Measurements from ENCODE around the gene RNF213. TPM values are rescaled to one million over a fixed set of nuclear protein-coding genes. Genes with fewer than 3 reads are reported as not detected.

Gene RNF213
- total RNA-seq, 2 donors from 2014 or later, result 150 to 174 TPM

- TF ChIP-seq CTCF (IDR thresholded peaks at IDR 0.05), result no peak
- no peak for ATAC-seq (ENCODE audit: insufficient number of reproducible peaks, low FRiP score, low read depth)
Measured at GRCh38 chr17:80268427-80268826, 7.8 kb downstream of the RNF213 start.

GRCh38 chr17:80269405-80269807 is 8.8 kb downstream of the RNF213 start:
- H3K4me1 ChIP-seq (ENCODE audit: control insufficient read depth in 1 of 2, low read depth in 2 of 2), result peaks cover 0 to 4% of the 10 kb centered on the region in 2 donors
- no peaks in the 10 kb centered on the region for H3K27me3 ChIP-seq (replicated peaks; ENCODE audit: insufficient read depth)
- no peak for ATAC-seq (ENCODE audit: insufficient number of reproducible peaks, low FRiP score, low read depth)
- no peaks in the 10 kb centered on the region for H3K9me3 ChIP-seq
- no peak overlapping the region for H3K27ac ChIP-seq
- DNase-seq (ENCODE audit: low spot score), result no peak
- TF ChIP-seq CTCF (IDR thresholded peaks at IDR 0.05), result no peak
- H3K4me3 ChIP-seq, result no peak overlapping the region
- peaks cover 18% of the 10 kb centered on the region for H3K36me3 ChIP-seq

More at GRCh38 chr17:80268427-80268826, 7.8 kb downstream of the RNF213 start:
- Histone ChIP-seq H3K4me3 (no peak overlapping the region), H3K36me3 (peaks cover 18% of the 10 kb centered on the region), H3K9me3 (no peaks in the 10 kb centered on the region), H3K4me1 (ENCODE audit: control insufficient read depth in 1 of 2, low read depth in 2 of 2) (peaks cover 0 to 14% of the 10 kb centered on the region in 2 donors), H3K27ac (no peak overlapping the region), H3K27me3 (replicated peaks; ENCODE audit: insufficient read depth) (no peaks in the 10 kb centered on the region)
- DNase-seq (ENCODE audit: low spot score), result no peak

- Histone ChIP-seq H3K4me1 (ENCODE audit: control insufficient read depth in 1 of 2, low read depth in 2 of 2) (no peaks in the 10 kb centered on the region), H3K27me3 (replicated peaks; ENCODE audit: insufficient read depth) (no peaks in the 10 kb centered on the region), H3K27ac (no peak overlapping the region), H3K9me3 (no peaks in the 10 kb centered on the region), H3K36me3 (peaks cover 18% of the 10 kb centered on the region), H3K4me3 (no peak overlapping the region)
- TF ChIP-seq CTCF (IDR thresholded peaks at IDR 0.05), result no peak
- no peak for DNase-seq (ENCODE audit: low spot score)
- ATAC-seq (ENCODE audit: insufficient number of reproducible peaks, low FRiP score, low read depth), result no peak
Measured at GRCh38 chr17:80270104-80270503, 9.5 kb downstream of the RNF213 start.

GRCh38 chr17:80270836-80271235 is 10.2 kb downstream of the RNF213 start:
- Histone ChIP-seq H3K27me3 (replicated peaks; ENCODE audit: insufficient read depth) (no peaks in the 10 kb centered on the region), H3K4me1 (ENCODE audit: control insufficient read depth in 1 of 2, low read depth in 2 of 2) (no peaks in the 10 kb centered on the region), H3K9me3 (no peaks in the 10 kb centered on the region), H3K27ac (no peak overlapping the region), H3K36me3 (peaks cover 14% of the 10 kb centered on the region), H3K4me3 (no peak overlapping the region)
- DNase-seq (ENCODE audit: low spot score) (no peak), ATAC-seq (ENCODE audit: insufficient number of reproducible peaks, low FRiP score, low read depth) (no peak)
- TF ChIP-seq CTCF (IDR thresholded peaks at IDR 0.05), result no peak

- TF ChIP-seq CTCF (IDR thresholded peaks at IDR 0.05), result no peak
- Histone ChIP-seq H3K4me1 (ENCODE audit: control insufficient read depth in 1 of 2, low read depth in 2 of 2) (no peaks in the 10 kb centered on the region), H3K36me3 (peaks cover 9% of the 10 kb centered on the region), H3K9me3 (no peaks in the 10 kb centered on the region), H3K27ac (no peak overlapping the region), H3K27me3 (replicated peaks; ENCODE audit: insufficient read depth) (no peaks in the 10 kb centered on the region), H3K4me3 (no peak overlapping the region)
- no peak for DNase-seq (ENCODE audit: low spot score)
- no peak for ATAC-seq (ENCODE audit: insufficient number of reproducible peaks, low FRiP score, low read depth)
Measured at GRCh38 chr17:80272366-80272765, 11.7 kb downstream of the RNF213 start.
